K562 (cell line): Measurements from ENCODE around the gene ST6GALNAC3. TPM values are rescaled to one million over a fixed set of nuclear protein-coding genes. Genes with fewer than 3 reads are reported as not detected.

ENCODE experiments used
- ATAC-seq: fragments of 200-7000 bp; cut with Tn5 transposase; 3 replicates; pipeline ENCODE4 v1.9.1; 2020; ENCODE audit warnings: moderate library complexity
- BruUV-seq: library from RNA; stranded (reverse); fragments of 400-500 nt; replicated peaks from 2 replicates; lab custom pipeline; 2021; lab: Mats Ljungman, UMichigan
- CTCF ChIA-PET: fragments of 300-600 bp; formaldehyde crosslinking; extraction: SDS; loops from one replicate; lab custom pipeline; 2021; ENCODE audit warnings: low intra/inter-chr PET ratio; lab: Yijun Ruan, JAX
- POLR2A ChIA-PET: fragments of 300-600, 350-650 bp; sonication (Branson Sonifier 250); formaldehyde crosslinking; extraction: SDS; loops from one replicate; lab custom pipeline; 2021; ENCODE audit warnings: antibody characterized with exemption, inconsistent platforms; lab: Yijun Ruan, JAX
- DNase-seq, 4 experiments: peaks; one replicate each; pipeline versions ENCODE4 v3.0.0 to v3.0.0-alpha.2; 2011 to 2018; ENCODE audit warnings: low spot score in 3 of 4, mixed read lengths in 3 of 4; ENCODE audit errors: extremely low read depth in 1 of 4
- FAIRE-seq: peaks from 2 replicates; lab custom pipeline; 2011; peaks lifted over from hg19 to GRCh38; lab: Jason Lieb, UNC
- H2AFZ ChIP-seq: 2 replicates; pipeline ENCODE4 v1.6.0; 2011; ENCODE audit warnings: low read depth, low read length, control low read depth, inconsistent platforms
- H3K27ac ChIP-seq: fragments of 200-600 bp; 3 replicates; pipeline ENCODE4 v1.8.0; 2011; ENCODE audit warnings: low read depth, mild to moderate bottlenecking, control low read depth, inconsistent platforms, low read length, moderate library complexity, mixed read lengths; ENCODE audit errors: extremely low read depth
- H3K27me3 ChIP-seq, 2 experiments: fragments of 300-600 bp in 1 of 2; 2 replicates in 1 of 2; 3 replicates in 1 of 2; pipeline versions ENCODE4 v1.6.0 to v1.8.0; 2011; ENCODE audit warnings: inconsistent platforms in 2 of 2, low read length in 2 of 2, mild to moderate bottlenecking in 1 of 2, mixed read lengths in 1 of 2, moderate library complexity in 1 of 2; ENCODE audit not compliant: control insufficient read depth in 2 of 2, insufficient read depth in 2 of 2
- H3K36me3 ChIP-seq: fragments of 300-600 bp; 3 replicates; pipeline ENCODE4 v1.8.0; 2011; ENCODE audit warnings: mild to moderate bottlenecking, low read length, inconsistent platforms; ENCODE audit not compliant: control insufficient read depth, insufficient read depth
- H3K4me1 ChIP-seq, 2 experiments: fragments of 200-600 bp in 1 of 2; replicated peaks in 1 of 2; 2 replicates in 1 of 2; 3 replicates in 1 of 2; pipeline versions ENCODE4 v1.5.1 to v1.8.0; 2011; ENCODE audit warnings: inconsistent platforms in 2 of 2, low read length in 2 of 2, mild to moderate bottlenecking in 1 of 2, mixed read lengths in 1 of 2, moderate library complexity in 1 of 2; ENCODE audit not compliant: control insufficient read depth in 2 of 2, insufficient read depth in 2 of 2
- H3K4me2 ChIP-seq: 2 replicates; pipeline ENCODE4 v1.6.1; 2011; ENCODE audit warnings: low read length, control low read depth, inconsistent platforms, mixed read lengths; ENCODE audit not compliant: insufficient read depth
- H3K4me3 ChIP-seq: fragments of 200-600 bp; sonication (generic), shearing (Covaris generic); 2 replicates; pipeline ENCODE4 v1.5.1; 2016; ENCODE audit warnings: control low read depth, inconsistent platforms
- H3K79me2 ChIP-seq: fragments of 200-600 bp; 3 replicates; pipeline ENCODE4 v1.8.0; 2011; ENCODE audit warnings: low read length, inconsistent platforms; ENCODE audit not compliant: control insufficient read depth, insufficient read depth
- H3K9ac ChIP-seq, 2 experiments: 2 replicates each; pipeline versions ENCODE4 v1.6.0 to v1.6.1; 2011; ENCODE audit warnings: low read depth in 2 of 2, low read length in 2 of 2, control low read depth in 1 of 2, inconsistent platforms in 1 of 2, mild to moderate bottlenecking in 1 of 2, mixed read lengths in 1 of 2; ENCODE audit not compliant: insufficient read depth in 1 of 2
- H3K9me1 ChIP-seq: one replicate; pipeline ENCODE4 v1.6.0; 2011; ENCODE audit warnings: inconsistent platforms, mild to moderate bottlenecking, low read length, moderate library complexity; ENCODE audit not compliant: control insufficient read depth, insufficient read depth
- H3K9me3 ChIP-seq: replicated peaks from 2 replicates; pipeline ENCODE4 v1.5.1; 2011; ENCODE audit warnings: low read depth, low read length, inconsistent platforms; ENCODE audit not compliant: control insufficient read depth, insufficient read depth
- H4K20me1 ChIP-seq: replicated peaks from 2 replicates; pipeline ENCODE4 v1.6.1; 2011; ENCODE audit warnings: low read length, inconsistent platforms, mixed read lengths; ENCODE audit not compliant: control insufficient read depth, insufficient read depth
- EWSR1 ChIP-seq: fragments of 450-650 bp; IDR thresholded peaks from 2 replicates; pipeline ENCODE4 v1.6.1; 2018; ENCODE audit warnings: borderline replicate concordance, mild to moderate bottlenecking, low read depth, moderate library complexity; ENCODE audit not compliant: partially characterized antibody
- KDM2B ChIP-seq: fragments of 250-450 bp; sonication (Bioruptor Pico); IDR thresholded peaks from 2 replicates; pipeline ENCODE4 v1.8.0; 2021; ENCODE audit warnings: mild to moderate bottlenecking, moderate library complexity
- LCOR ChIP-seq: sonication (generic); formaldehyde crosslinking; IDR thresholded peaks from 2 replicates; pipeline ENCODE4 v1.8.0; 2022; ENCODE audit warnings: mild to moderate bottlenecking, missing genetic modification reagents
- POLR2A ChIP-seq: fragments of 450-650 bp; conservative IDR thresholded peaks from 2 replicates; pipeline ENCODE4 v1.6.1; 2016
- RBM15 ChIP-seq: fragments of 200-400 bp; formaldehyde crosslinking; IDR thresholded peaks from 2 replicates; pipeline ENCODE4 v1.6.1; 2018; ENCODE audit warnings: mild to moderate bottlenecking, low read length, moderate library complexity; ENCODE audit not compliant: insufficient read depth
- SLC30A9 ChIP-seq: fragments of 250-450 bp; sonication (Bioruptor Pico); IDR thresholded peaks from 2 replicates; pipeline ENCODE4 v1.8.0; 2022; ENCODE audit warnings: mild to moderate bottlenecking, moderate library complexity
- SMAD4 ChIP-seq: fragments of 250-450 bp; sonication (Bioruptor Pico); conservative IDR thresholded peaks from 2 replicates; pipeline ENCODE4 v1.8.0; 2021; ENCODE audit warnings: inconsistent platforms, mild to moderate bottlenecking, moderate library complexity
- ZFP1 ChIP-seq: fragments of 450-650 bp; formaldehyde crosslinking; IDR thresholded peaks from 2 replicates; pipeline ENCODE4 v1.4.0; 2020; ENCODE audit warnings: mild to moderate bottlenecking, mixed read lengths
- ZFX ChIP-seq: sonication (generic); formaldehyde crosslinking; IDR thresholded peaks from 2 replicates; pipeline ENCODE4 v1.8.0; 2022; ENCODE audit warnings: mild to moderate bottlenecking, missing genetic modification reagents, moderate library complexity
- ZNF699 ChIP-seq: fragments of 250-450 bp; sonication (Bioruptor Pico); IDR thresholded peaks from 2 replicates; pipeline ENCODE4 v1.8.0; 2021; ENCODE audit warnings: mild to moderate bottlenecking, moderate library complexity; ENCODE audit not compliant: insufficient replicate concordance
- ZNF76 ChIP-seq: fragments of 250-450 bp; sonication (Bioruptor Pico); IDR thresholded peaks from 2 replicates; pipeline ENCODE4 v1.4.0; 2020; ENCODE audit warnings: mild to moderate bottlenecking, moderate library complexity, borderline replicate concordance
- ZNF785 ChIP-seq: fragments of 250-450 bp; sonication (Bioruptor Pico); IDR thresholded peaks from 2 replicates; pipeline ENCODE4 v1.4.0; 2020; ENCODE audit warnings: mild to moderate bottlenecking
- WGBS: fragments of 100-300 bp; shearing (Covaris generic); methylation state at CpG from one replicate; pipeline ENCODE4 v1.1.6; 2016; ENCODE audit warnings: low coverage, mixed read lengths; ENCODE audit not compliant: insufficient coverage; ENCODE audit errors: missing lambda C conversion rate; 5-methylcytosine and 5-hydroxymethylcytosine counted together
- in situ Hi-C: fragments of 300-500 bp; cut with MboI; formaldehyde crosslinking; loops from 4 replicates; pipeline ENCODE4 v1.15.0; 2018; ENCODE audit warnings: inconsistent platforms, mixed read lengths
- intact Hi-C: fragments of 100-400 bp; cut with micrococcal nuclease; formaldehyde crosslinking; loops from 2 replicates; pipeline ENCODE4 v1.14.2; 2022
- polyA plus RNA-seq, 8 experiments: library from polyadenylated mRNA; depleted of rRNA in 4 of 8; stranded (reverse) in 5 of 8; unstranded in 3 of 8; fragments of >200 nt; fragmentation: Nextera tagmentation in 2 of 8; fragmentation: Illumina TruSeq in 1 of 8; extraction: Ambion mirVana in 2 of 8; extraction: Trizol in 1 of 8; gene quantifications; 2 replicates each; pipeline versions ENCODE4 v1.2.1 to v1.2.3, GENCODE V29; 2011 to 2014; ENCODE audit warnings: inconsistent platforms in 1 of 8, missing spikeins in 1 of 8
- total RNA-seq, 7 experiments: library from RNA; depleted of rRNA in 6 of 7; stranded (reverse); fragments of >200 nt in 6 of 7; fragmentation: Illumina TruSeq in 2 of 7; extraction: Trizol in 2 of 7; gene quantifications; 2 replicates each; pipeline versions ENCODE4 v1.2.1 to v1.2.3, GENCODE V29; 2011 to 2021; ENCODE audit warnings: low replicate concordance in 1 of 7

ST6GALNAC3 gene
- total and polyA plus RNA-seq, 9 of the 15 experiments (the other 6 are each of a cell fraction or from before 2014, with no cell fraction given): 0.04 to 0.29 (median 0.18) TPM; not detected in 6

- in situ Hi-C loops: no loop called here
- Histone ChIP-seq H3K36me3 (no peaks in the 10 kb centered on the region), H3K4me2 (no peak overlapping the region), H3K9me3 (no peaks in the 10 kb centered on the region), H3K27ac (no peak overlapping the region), H3K79me2 (no peaks in the 10 kb centered on the region), H3K9me1 (no peaks in the 10 kb centered on the region), H2AFZ (no peak overlapping the region), H3K9ac (no peak overlapping the region), H4K20me1 (no peaks in the 10 kb centered on the region), H3K4me3 (no peak overlapping the region), H3K4me1 (no peaks in the 10 kb centered on the region), H3K27me3 (no peaks in the 10 kb centered on the region)
- no TSS peak for BruUV-seq
- FAIRE-seq: no peak
- DNase-seq: no peak
- intact Hi-C loops: no loop called here
- ChIA-PET CTCF (no interaction called here), POLR2A (no interaction called here)
- TF ChIP-seq KDM2B (CRISPR knock-in tag) (no peak), ZFX (no peak), EWSR1 (no peak), ZNF76 (CRISPR knock-in tag) (no peak), SMAD4 (CRISPR knock-in tag) (no peak), ZNF785 (CRISPR knock-in tag) (no peak), ZFP1 (CRISPR knock-in tag) (no peak), LCOR (no peak), ZNF699 (CRISPR knock-in tag) (no peak), SLC30A9 (CRISPR knock-in tag) (no peak), RBM15 (no peak), POLR2A (no peak)
- ATAC-seq: no peak
- 0% methylated on average over 4 of the region's 4 CpGs for WGBS
Observed at GRCh38 chr1:76620371-76620770, 545.8 kb downstream of the ST6GALNAC3 start.
